GM12878 (cell line): ENCODE results near the gene FAM81A. TPM values are rescaled to one million over a fixed set of nuclear protein-coding genes. Genes with fewer than 3 reads are reported as not detected.
A peak's percentile ranks its signal among the peaks of the same experiment; 100 is the strongest.

ENCODE experiments used
- ASH2L ChIP-seq: fragments of 300-600, 200-600 bp; sonication (generic); IDR thresholded peaks from 2 replicates; pipeline ENCODE4 v1.6.1; 2017; ENCODE audit warnings: low read depth, mild to moderate bottlenecking, borderline replicate concordance
- ATF3 ChIP-seq: IDR thresholded peaks from 2 replicates; pipeline ENCODE4 v1.6.1; 2011; ENCODE audit warnings: low read depth, mild to moderate bottlenecking, low read length, moderate library complexity, borderline replicate concordance; ENCODE audit errors: extremely low read depth
- BHLHE40 ChIP-seq, 2 experiments: fragments of 450-650 bp in 1 of 2; IDR thresholded peaks; 2 replicates each; pipeline ENCODE4 v1.6.1; 2011 to 2017; ENCODE audit warnings: low read depth in 2 of 2, borderline replicate concordance in 1 of 2, improper control_type of control experiment in 1 of 2, low read length in 1 of 2, mild to moderate bottlenecking in 1 of 2
- BRCA1 ChIP-seq: IDR thresholded peaks from 2 replicates; pipeline ENCODE4 v1.6.1; 2011; ENCODE audit warnings: low read depth, low read length, improper control_type of control experiment
- CHD1 ChIP-seq: IDR thresholded peaks from 2 replicates; pipeline ENCODE4 v1.6.1; 2012; ENCODE audit warnings: low read depth, low read length, improper control_type of control experiment
- CTCF ChIP-seq, 3 experiments: IDR thresholded peaks in 2 of 3; conservative IDR thresholded peaks in 1 of 3; 2 replicates each; pipeline ENCODE4 v1.5.1; 2011; ENCODE audit warnings: low read depth in 3 of 3, low read length in 3 of 3, mild to moderate bottlenecking in 3 of 3, control low read depth in 2 of 3, moderate library complexity in 2 of 3, inconsistent platforms in 1 of 3, mixed read lengths in 1 of 3; ENCODE audit not compliant: control insufficient read depth in 2 of 3, insufficient read depth in 1 of 3; ENCODE audit errors: extremely low read depth in 1 of 3
- ETV6 ChIP-seq, 2 experiments: fragments of 450-650 bp in 1 of 2; IDR thresholded peaks in 1 of 2; conservative IDR thresholded peaks in 1 of 2; 2 replicates each; pipeline ENCODE4 v1.6.1; 2014; ENCODE audit warnings: antibody characterized with exemption in 1 of 2, borderline replicate concordance in 1 of 2, low read depth in 1 of 2, mild to moderate bottlenecking in 1 of 2, moderate library complexity in 1 of 2
- FOS ChIP-seq: IDR thresholded peaks from 3 replicates; pipeline ENCODE4 v1.6.1; 2011; ENCODE audit warnings: borderline replicate concordance; ENCODE audit not compliant: insufficient read length; ENCODE audit errors: extremely low read depth
- IKZF2 ChIP-seq, 2 experiments: fragments of 450-650 bp; IDR thresholded peaks; 2 replicates each; pipeline ENCODE4 v1.6.1; 2017; ENCODE audit warnings: mild to moderate bottlenecking in 2 of 2, moderate library complexity in 2 of 2
- IRF4 ChIP-seq: IDR thresholded peaks from 2 replicates; pipeline ENCODE4 v1.6.1; 2011; ENCODE audit warnings: low read depth, low read length
- LARP7 ChIP-seq: fragments of 450-650 bp; IDR thresholded peaks from 2 replicates; pipeline ENCODE4 v1.6.1; 2017; ENCODE audit warnings: mild to moderate bottlenecking
- RELA ChIP-seq: fragments of 450-650 bp; IDR thresholded peaks from 2 replicates; pipeline ENCODE4 v1.8.0; 2014; ENCODE audit warnings: borderline replicate concordance; ENCODE audit not compliant: partially characterized antibody
- REST ChIP-seq: IDR thresholded peaks from 2 replicates; pipeline ENCODE4 v1.6.1; 2012; ENCODE audit warnings: mild to moderate bottlenecking, low read depth, low read length
- SUPT20H ChIP-seq: IDR thresholded peaks from 2 replicates; pipeline ENCODE4 v1.6.1; 2011; ENCODE audit warnings: low read depth, mild to moderate bottlenecking, low read length, moderate library complexity, borderline replicate concordance; ENCODE audit not compliant: control insufficient read depth
- YBX1 ChIP-seq: fragments of 450-650 bp; IDR thresholded peaks from 2 replicates; pipeline ENCODE4 v1.6.1; 2016; ENCODE audit warnings: antibody characterized with exemption
- YY1 ChIP-seq: IDR thresholded peaks from 2 replicates; pipeline ENCODE4 v1.6.1; 2011; ENCODE audit warnings: low read depth, mild to moderate bottlenecking, low read length
- ZNF217 ChIP-seq: fragments of 450-650 bp; IDR thresholded peaks from 2 replicates; pipeline ENCODE4 v1.6.1; 2017; ENCODE audit warnings: antibody characterized with exemption, mild to moderate bottlenecking
- ZNF384 ChIP-seq: IDR thresholded peaks from 2 replicates; pipeline ENCODE4 v1.6.1; 2012; ENCODE audit warnings: low read depth, mild to moderate bottlenecking, low read length, improper control_type of control experiment, borderline replicate concordance
- ZNF687 ChIP-seq: fragments of 450-650 bp; IDR thresholded peaks from 2 replicates; pipeline ENCODE4 v1.6.1; 2017; ENCODE audit warnings: mild to moderate bottlenecking, moderate library complexity
- polyA plus RNA-seq, 11 experiments: library from polyadenylated mRNA; depleted of rRNA in 4 of 11; unstranded in 6 of 11; stranded (reverse) in 5 of 11; fragments of >200 nt; fragmentation: Nextera tagmentation in 4 of 11; fragmentation: Illumina TruSeq in 1 of 11; extraction: Ambion mirVana in 4 of 11; extraction: Trizol in 1 of 11; gene quantifications; 1 replicate in 1 of 11; 2 replicates in 10 of 11; pipeline versions ENCODE4 v1.2.1 to v1.2.3, GENCODE V29; 2011 to 2016; ENCODE audit warnings: inconsistent platforms in 2 of 11, missing spikeins in 2 of 11, low read depth in 1 of 11
- total RNA-seq, 4 experiments: library from RNA; depleted of rRNA in 3 of 4; stranded (reverse); fragments of >200 nt in 3 of 4; fragmentation: Illumina TruSeq in 1 of 4; extraction: Trizol in 1 of 4; gene quantifications; 2 replicates each; pipeline versions ENCODE4 v1.2.1 to v1.2.3, GENCODE V29; 2013 to 2021

FAM81A gene
- total and polyA plus RNA-seq, 10 of the 15 experiments (the other 5 are each of a cell fraction or from before 2014, with no cell fraction given), result 0.18 to 34.5 (median 16.2) TPM

GRCh38 chr15:59528961-59529402 is 91.0 kb downstream of the FAM81A start (continued):
- no peak for TF ChIP-seq SUPT20H
- TF ChIP-seq ZNF384, result no peak
- TF ChIP-seq ETV6 (conservative IDR thresholded peaks at IDR 0.05 in 1 of 2, IDR thresholded peaks at IDR 0.05 in 1 of 2; ENCODE audit: borderline replicate concordance in 1 of 2, low read depth in 1 of 2), result no peak
- TF ChIP-seq CHD1, result no peak
- no peak for TF ChIP-seq ZNF217
- TF ChIP-seq ATF3, result no peak
- peak; percentile 73 to 89 (median 80) for TF ChIP-seq CTCF (IDR thresholded peaks at IDR 0.05 in 2 of 3, conservative IDR thresholded peaks at IDR 0.05 in 1 of 3; ENCODE audit: control insufficient read depth in 2 of 3, extremely low read depth in 1 of 3, insufficient read depth in 1 of 3, low read depth in 3 of 3, low read length in 3 of 3)
- TF ChIP-seq REST, result peak; percentile 47; the same call in 1 of the 2 replicates
- no peak for TF ChIP-seq RELA
- no peak for TF ChIP-seq ASH2L
- TF ChIP-seq ZNF687, result no peak
- no peak for TF ChIP-seq BHLHE40 (IDR thresholded peaks at IDR 0.05; ENCODE audit: borderline replicate concordance in 1 of 2, low read depth in 2 of 2, low read length in 1 of 2)
- TF ChIP-seq YBX1, result no peak
- TF ChIP-seq IKZF2 (IDR thresholded peaks at IDR 0.05), result peak; percentile 38 to 43; a peak in 2 of 4 replicates
- TF ChIP-seq FOS, result no peak
- peak; percentile 13; the same call in 1 of the 2 replicates for TF ChIP-seq IRF4
- no peak for TF ChIP-seq BRCA1
- peak; percentile 53 for TF ChIP-seq YY1
- no peak for TF ChIP-seq LARP7
